ENCODE data around the gene SMDT1.

The SMDT1 gene

DNA sequence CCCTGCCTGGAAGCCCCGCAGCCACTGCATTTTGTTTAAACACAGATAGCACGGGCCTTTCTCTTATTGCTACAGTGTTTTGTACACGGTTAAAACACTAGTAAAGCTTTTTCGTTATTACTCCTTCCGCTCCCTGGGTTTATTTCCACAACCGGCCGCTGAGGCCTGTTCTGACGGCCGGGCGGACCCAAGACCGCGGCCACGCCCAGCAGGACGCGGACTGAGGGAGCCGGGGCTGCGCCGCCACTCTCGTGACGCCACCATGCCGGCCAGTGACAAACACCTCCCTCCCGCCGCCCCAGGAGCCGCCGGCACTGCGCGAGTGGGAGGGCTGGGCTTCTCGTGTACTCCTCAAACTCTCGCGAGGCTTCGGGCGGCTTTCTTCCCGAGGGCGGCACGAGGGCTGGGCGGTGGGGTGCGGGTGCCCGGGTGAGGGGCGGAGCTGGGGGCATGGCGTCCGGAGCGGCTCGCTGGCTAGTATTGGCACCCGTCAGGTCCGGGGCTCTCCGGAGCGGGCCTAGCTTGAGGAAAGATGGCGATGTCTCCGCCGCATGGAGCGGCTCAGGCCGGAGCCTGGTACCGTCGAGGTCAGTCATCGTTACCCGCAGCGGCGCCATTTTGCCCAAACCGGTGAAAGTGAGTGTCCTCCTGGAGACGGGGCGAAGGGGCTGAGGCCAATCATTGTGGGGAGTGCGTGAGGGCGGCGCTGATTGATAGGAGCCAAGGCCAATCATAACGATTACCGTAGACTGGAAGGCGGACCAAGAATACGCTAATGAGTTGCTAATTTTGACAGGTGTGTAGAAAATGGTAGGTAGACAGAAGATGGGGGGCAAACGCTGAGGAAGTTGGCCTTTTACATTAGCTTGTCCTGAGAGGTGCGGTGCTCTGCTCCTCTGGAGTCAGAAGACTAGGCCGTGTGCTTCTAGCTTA lies at the start of gene SMDT1:
Gene SMDT1 (plus strand): TSS at position 382 of the 933 bp plus-strand sequence. CDS start 69 bp downstream, at position 451.
- peak; percentile 97 for DNase-seq

GRCh38 chr22:42033263-42034181 lies 46.0 kb upstream of the SMDT1 start:
- DNase-seq: peak; percentile 7

DNA sequence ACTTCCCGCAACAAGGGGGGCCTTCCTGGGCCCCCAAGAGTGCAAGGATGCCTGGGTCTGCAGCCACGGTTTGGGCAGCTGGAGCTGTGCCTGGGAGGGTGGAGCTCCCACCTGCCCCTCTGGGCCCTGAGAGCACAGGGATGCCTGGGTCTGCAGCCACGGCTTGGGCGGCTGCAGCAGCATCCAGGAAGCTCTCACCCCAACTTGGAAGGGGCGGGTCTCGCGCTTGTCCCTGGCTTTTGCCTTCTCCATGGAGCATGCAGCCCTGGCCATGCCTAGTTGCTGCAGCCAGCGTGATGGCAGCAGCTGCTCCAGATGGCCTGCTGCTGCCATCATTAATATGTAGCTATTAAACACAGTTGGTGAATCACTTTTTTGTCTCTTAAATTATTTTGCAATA lies 44.2 kb upstream of the SMDT1 start:
- DNase-seq: no peak

GRCh38 chr22:42039271-42039670 lies 40.2 kb upstream of the SMDT1 start:
- no peak for DNase-seq

GRCh38 chr22:42041784-42042183 lies 37.7 kb upstream of the SMDT1 start:
- DNase-seq: no peak

DNA sequence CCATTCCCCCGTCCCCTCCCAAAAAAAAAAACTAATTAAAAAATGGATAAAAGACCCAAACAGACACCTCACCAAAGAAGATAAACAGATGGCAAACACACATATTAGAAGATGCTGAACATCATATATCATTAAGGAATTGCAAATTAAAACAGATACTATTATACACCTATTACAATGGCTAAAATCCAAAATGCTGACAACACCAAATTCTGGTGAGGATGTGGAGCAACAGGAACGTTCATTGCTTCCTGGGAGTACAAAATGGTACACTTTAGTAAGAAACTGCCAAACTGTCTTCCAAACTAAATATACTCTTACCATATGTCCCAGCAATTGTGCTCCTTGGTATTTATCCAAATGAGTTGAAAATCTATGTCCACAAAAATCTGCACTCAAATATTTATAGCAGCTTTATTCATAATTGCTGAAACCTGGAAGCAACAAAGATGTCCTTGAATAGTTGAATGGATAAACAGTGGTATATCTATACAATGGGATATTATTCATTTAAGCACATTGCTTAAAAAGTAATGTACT lies 28.8 kb upstream of the SMDT1 start:
- no peak for DNase-seq

DNA sequence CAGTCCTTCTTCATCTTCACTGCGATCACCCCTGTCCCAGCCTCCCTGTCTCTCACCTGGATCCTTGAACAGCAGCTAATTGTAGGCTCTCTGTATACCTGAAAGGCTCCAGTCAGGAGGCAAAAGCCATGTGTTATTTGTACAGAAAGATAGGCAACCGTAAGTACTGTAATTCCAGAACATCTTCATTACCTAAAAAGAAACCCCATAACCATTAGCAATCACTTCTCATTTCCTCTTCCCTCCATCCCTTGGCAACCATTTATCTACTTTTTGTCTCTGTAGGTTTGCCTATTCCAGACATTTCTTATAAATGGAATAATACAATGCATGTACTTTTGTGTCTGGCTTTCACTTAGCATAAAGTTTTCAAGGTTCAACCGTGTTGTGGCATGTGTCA lies 26.7 kb upstream of the SMDT1 start:
- no peak for DNase-seq

- DNase-seq: peak; percentile 9
Observed at GRCh38 chr22:42056757-42057511, 22.6 kb upstream of the SMDT1 start.

DNA sequence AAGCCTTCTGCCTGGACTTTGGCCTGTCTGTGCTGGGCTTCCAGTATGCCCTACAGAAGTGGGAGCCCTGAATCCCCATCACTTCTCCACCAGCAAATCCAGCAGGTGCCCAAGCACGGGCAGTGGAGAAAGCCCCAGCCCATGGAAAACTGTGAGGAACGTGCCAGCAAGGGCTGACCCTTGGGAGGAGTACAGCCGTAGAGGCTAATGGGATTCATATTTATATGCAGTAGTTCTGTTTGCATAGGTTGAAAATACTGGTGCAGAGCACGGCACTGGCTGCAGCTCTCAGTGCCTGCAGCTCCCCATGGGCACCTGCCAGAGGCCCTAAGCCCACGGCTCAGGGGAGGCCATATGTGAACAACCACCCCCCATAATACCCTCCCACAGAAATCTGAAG lies 19.0 kb upstream of the SMDT1 start:
- DNase-seq: no peak

- no peak for DNase-seq
Observed at GRCh38 chr22:42061041-42061440, 18.5 kb upstream of the SMDT1 start.

DNA sequence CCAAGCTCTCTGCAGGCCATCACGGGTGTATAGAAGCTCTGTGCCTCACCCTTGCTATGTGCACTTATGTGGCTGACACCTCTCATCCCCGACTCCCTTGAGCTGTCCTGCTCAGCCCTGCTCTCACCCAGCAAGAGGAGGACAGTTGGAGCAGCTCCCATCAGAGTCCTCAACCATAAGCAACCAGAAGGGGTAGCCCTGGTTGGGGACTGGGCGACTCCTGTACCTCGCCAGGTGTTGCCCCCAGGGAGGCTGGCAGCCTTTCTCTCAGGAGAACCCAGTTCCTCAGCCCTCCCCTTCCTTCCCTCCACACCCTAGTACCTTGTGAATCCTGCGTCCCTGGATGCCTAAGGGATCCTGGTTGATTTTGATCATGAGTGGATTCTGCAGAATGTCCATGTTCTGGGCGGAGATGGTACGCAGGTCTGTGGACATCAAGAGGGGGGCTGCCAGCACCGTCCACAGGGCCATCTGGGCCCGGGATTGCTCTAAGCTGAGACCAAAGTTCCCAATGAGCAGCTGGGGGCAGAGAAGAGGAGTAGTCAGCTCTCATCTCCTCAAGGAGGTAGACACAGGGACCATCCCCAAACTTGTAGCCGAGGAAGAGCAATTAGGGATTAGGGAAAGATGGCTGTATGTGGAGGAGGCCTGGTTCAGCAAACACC lies 16.9 kb upstream of the SMDT1 start:
- no peak for DNase-seq

GRCh38 chr22:42064629-42065028 lies 14.9 kb upstream of the SMDT1 start:
- DNase-seq: no peak

- DNase-seq: no peak
Observed at GRCh38 chr22:42065438-42066125, 13.9 kb upstream of the SMDT1 start.

DNA sequence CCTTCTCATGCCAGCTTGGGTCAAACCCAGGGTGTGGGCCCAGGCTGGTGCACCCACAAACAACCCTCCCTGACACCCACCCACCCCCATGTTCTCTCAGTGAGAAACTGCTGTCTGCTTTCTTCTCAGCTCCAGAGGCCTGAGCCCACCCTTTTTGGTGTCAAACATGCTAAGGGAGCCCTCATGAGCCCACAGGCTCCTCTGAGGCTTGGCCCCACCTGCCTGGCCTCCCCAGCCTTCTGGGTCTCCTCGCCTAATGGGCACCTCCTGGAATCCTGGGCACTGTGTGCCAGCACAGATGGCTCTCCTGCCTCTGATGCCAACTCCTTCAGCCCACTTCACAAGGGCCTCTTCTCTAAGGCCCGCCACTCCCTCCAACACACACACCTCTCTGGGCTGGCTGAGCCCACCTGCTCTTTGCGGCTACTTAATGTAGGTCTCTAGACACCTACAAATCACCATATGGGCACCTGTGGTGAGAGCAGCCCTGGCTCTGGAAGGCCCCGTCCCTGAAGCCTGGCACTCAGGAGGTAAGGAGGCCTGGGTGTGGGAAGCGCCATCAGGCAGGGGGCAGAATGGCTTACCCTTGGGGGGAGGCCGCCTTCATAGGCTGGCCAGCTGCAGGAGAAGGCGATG lies 13.3 kb upstream of the SMDT1 start:
- no peak for DNase-seq

DNA sequence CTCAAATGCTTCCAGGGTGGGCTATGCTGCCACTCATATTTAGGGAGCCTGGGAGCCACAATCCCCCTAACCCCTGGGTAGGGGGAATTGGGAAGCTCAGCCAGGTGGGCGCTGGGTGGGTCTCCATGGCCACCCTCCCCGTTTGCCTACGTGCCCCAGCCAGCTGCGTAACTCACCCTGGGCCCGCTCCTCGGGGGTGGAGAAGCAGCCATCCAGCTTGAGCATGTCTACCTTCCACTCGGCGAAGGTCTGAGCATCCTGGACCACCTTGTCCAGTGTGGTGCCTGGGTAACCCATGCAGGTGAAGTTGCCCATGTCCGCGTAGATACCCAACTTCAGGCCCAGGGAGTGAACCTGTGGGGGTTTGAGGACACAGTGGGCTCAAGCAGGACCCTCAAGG lies 12.6 kb upstream of the SMDT1 start:
- DNase-seq: no peak

- DNase-seq: no peak
Observed at GRCh38 chr22:42067671-42068251, 11.7 kb upstream of the SMDT1 start.

- DNase-seq: no peak
Observed at GRCh38 chr22:42068291-42068690, 11.2 kb upstream of the SMDT1 start.

DNA sequence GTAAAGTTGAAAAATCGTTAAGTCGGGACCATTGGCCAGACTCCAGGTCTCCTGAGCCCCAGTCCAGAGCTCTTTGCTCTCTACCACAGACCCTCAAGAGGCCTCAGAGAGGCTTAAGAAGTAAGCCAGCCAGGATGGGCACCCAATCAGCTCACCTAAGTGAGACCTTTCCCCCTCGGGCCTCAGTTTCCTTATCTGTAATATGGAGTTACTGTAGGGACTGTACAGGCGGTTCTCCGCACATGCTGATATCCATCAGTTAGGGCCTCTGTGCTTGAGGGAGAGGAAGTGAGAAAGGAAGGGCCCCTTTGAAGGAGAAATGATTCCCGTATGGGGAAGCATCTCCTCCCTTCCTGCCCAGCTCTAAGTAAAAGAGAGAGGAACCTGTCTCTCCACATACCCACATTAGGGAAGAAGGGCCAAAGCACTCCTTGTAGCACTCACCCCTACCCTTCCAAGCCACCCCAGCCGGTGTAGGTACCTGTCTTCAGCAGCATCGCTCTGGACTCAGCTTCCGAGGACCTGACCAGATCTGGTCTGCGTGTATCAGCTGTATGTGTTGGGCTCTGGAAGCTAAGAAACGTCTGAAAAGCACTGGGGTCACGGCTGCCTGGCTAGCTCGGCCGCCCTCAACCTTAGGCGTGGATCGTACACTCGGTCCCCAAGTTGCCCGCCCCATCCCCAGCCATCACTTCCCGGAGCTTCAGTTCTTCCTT lies 9.5 kb upstream of the SMDT1 start:
- DNase-seq: peak; percentile 78

GRCh38 chr22:42070517-42071422 lies 8.7 kb upstream of the SMDT1 start, which contains the start of gene NAGA:
NAGA (minus strand) TSS chr22:42070812; CDS start chr22:42070297, 515 bp downstream.
- DNase-seq: peak; percentile 99

All from OCI-M1 (cell line).